Lower leg skin (tissue), 3 donors: ENCODE results near the gene MAGI2.

Experiments
- CTCF ChIP-seq, 3 donors: fragments of 450-650 bp; IDR thresholded peaks; one replicate each; pipeline ENCODE4 v1.5.1; 2016; ENCODE audit warnings: antibody characterized with exemption in 3 of 3, mild to moderate bottlenecking in 3 of 3, moderate library complexity in 2 of 3
- POLR2A ChIP-seq, 2 donors: fragments of 450-650 bp; IDR thresholded peaks; one replicate each; pipeline ENCODE4 v1.6.1; 2016 to 2017; ENCODE audit warnings: antibody characterized with exemption in 2 of 2, mild to moderate bottlenecking in 1 of 2, moderate library complexity in 1 of 2

GRCh38 chr7:78845155-78845554 is 608.3 kb downstream of the MAGI2 start:
- TF ChIP-seq CTCF (IDR thresholded peaks at IDR 0.05), result no peak
- TF ChIP-seq POLR2A (IDR thresholded peaks at IDR 0.05), result no peak
